ENCODE measurements around the gene PRKCZ.

PRKCZ gene

DNA sequence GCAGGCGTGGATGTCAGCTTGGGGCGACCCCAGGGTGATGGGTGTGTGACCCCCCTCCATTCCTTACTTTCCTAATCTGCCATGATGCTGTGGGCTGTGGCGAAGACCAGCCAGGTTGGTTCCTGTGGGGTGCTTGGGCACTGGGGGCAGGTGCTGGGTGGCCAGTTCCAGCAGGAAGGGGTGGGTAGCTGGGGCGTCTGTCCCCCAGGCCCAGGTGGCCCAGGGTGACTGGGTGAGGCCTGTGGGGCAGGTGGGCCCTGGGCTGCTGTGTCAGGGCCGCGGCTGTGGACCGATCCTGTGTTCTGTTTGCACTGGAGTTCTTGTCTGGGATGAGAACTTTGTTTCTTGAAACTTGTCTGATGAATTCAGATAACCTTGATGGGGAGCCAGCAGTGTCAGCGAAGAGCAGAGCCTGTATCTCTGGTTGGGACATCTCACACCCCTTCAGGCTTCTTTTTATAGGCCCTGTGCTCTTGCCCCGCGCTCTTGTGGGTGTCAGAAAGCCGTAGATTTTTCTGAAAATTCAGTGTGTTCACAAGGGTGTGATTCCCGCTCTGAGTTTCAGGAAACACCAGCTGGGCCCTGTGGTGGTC, 3.7 kb downstream of the PRKCZ start:
- no peak for DNase-seq (ENCODE audit: low spot score in 2 of 2)
- Histone ChIP-seq H3K27me3 (ENCODE audit: low read depth) (no peaks in the 10 kb centered on the region), H3K36me3 (replicated peaks) (peaks cover 19% of the 10 kb centered on the region), H3K4me1 (peaks cover 8% of the 10 kb centered on the region; the same call in 1 of the 2 replicates), H3K4me3 (no peak overlapping the region), H3K9me3 (no peaks in the 10 kb centered on the region)
- in situ Hi-C loops (cut with MboI; ENCODE audit: low sequenced_read_pairs), result no loop called here

- DNase-seq (ENCODE audit: low spot score in 2 of 2), result no peak
- Histone ChIP-seq H3K4me3 (no peak overlapping the region), H3K9me3 (no peaks in the 10 kb centered on the region), H3K36me3 (replicated peaks) (peaks cover 20% of the 10 kb centered on the region), H3K27me3 (ENCODE audit: low read depth) (no peaks in the 10 kb centered on the region), H3K4me1 (peaks cover 3% of the 10 kb centered on the region; the same call in 1 of the 2 replicates)
- in situ Hi-C loops (cut with MboI; ENCODE audit: low sequenced_read_pairs), result no loop called here
Observed at GRCh38 chr1:2054560-2054959, 4.3 kb downstream of the PRKCZ start.

DNA sequence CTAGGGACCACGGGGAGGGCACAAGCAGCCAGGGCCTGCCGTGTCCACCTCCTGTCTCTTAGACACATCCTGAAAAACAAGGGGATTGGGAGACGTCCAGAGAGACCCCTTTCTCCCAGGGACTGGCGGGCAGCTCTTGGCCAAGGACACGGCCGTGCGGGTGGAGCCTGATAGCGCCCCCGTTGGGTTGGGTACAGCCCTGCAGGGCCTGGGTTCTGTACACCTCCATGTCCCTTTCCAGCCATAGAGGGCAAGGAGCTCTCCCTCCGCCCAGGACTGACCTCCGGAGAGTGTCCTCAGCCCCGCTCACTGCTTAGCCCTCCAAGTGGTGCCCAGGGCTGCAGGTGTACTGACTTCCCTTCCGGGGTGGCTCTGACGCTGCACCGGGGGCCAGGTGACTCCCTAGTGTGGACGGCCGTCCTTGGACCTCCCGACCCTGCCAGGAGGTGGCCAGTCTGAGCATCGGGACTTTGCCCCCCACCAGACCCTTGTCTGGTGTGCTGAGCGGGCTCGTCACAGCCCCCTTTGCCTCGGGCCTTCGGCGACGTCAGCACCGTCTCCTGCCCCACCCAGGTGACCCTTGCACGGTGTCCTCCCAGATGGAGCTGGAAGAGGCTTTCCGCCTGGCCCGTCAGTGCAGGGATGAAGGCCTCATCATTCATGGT, 5.8 kb downstream of the PRKCZ start:
- H3K36me3 ChIP-seq (replicated peaks), result peaks cover 20% of the 10 kb centered on the region
- no peaks in the 10 kb centered on the region for H3K4me1 ChIP-seq
- no peaks in the 10 kb centered on the region for H3K27me3 ChIP-seq (ENCODE audit: low read depth)
- no peak overlapping the region for H3K4me3 ChIP-seq
- no peak for DNase-seq (ENCODE audit: low spot score in 2 of 2)
- in situ Hi-C loops (cut with MboI; ENCODE audit: low sequenced_read_pairs), result no loop called here
- no peaks in the 10 kb centered on the region for H3K9me3 ChIP-seq

DNA sequence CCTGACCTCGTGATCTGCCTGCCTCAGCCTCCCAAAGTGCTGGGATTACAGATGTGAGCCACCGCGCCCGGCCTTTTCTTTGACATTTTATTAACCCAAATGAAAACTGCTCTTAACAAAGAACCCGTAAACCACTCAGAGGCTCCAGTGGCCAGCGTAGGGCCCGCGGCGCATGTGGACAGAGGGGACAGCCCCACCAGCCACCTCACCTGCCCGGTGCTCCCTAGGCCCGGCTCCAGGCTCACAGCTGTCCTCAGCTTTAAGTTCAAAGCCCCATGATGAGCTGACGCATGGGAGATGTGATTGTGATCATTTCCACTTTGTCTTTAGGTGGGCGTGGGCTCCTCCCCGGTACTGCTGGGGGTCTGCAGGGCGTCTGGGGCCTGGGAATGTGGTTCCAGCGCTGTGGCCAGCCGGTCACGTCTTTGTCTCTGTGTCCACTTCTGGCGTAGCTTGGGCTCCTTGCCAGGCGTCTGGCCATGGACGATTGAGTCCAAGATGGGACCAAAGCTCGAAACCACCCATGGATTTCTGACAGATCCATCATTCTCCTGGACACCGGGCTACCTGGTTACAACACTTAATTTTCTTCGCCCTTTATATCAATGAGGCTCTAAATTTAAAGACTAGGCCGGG, 6.9 kb downstream of the PRKCZ start:
- no peaks in the 10 kb centered on the region for H3K27me3 ChIP-seq (ENCODE audit: low read depth)
- no peaks in the 10 kb centered on the region for H3K9me3 ChIP-seq
- no peak for DNase-seq (ENCODE audit: low spot score in 2 of 2)
- H3K36me3 ChIP-seq (replicated peaks), result peaks cover 20% of the 10 kb centered on the region
- no peak overlapping the region for H3K4me3 ChIP-seq
- in situ Hi-C loops (cut with MboI; ENCODE audit: low sequenced_read_pairs), result no loop called here
- H3K4me1 ChIP-seq, result no peaks in the 10 kb centered on the region

DNA sequence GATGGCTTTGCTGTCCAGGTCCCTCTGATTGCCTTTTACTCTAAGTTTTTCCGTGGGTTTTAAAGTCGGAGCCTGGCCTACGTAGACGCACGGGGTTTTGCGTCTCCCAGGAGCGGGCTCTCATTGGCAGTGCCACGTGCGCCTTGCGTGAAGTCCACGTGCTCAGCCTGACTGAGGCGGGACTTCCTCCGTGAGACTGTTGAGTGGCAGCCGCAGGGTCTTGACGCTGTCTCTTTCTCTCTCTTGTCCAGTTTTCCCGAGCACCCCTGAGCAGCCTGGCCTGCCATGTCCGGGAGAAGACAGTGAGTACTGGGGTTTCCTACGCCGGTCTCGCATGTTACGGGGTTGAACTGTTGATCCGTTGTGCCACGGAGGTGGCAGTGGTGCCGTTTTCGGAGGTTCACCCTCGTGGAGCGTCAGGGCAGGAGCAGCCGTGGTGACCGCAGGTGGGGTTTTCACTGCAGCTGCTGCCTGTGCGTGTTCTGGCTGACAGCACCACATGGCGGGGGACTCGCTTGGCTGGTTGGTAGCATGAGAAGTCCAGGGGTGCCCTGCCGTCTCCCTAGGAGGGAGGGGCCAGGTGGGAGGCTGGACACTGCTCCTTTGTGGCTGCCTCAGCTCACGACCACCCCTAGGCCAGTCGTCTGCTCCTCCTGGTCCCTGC, 9.2 kb downstream of the PRKCZ start:
- H3K36me3 ChIP-seq (replicated peaks), result peaks cover 20% of the 10 kb centered on the region
- DNase-seq (ENCODE audit: low spot score in 2 of 2), result no peak
- no peaks in the 10 kb centered on the region for H3K9me3 ChIP-seq
- no peaks in the 10 kb centered on the region for H3K27me3 ChIP-seq (ENCODE audit: low read depth)
- in situ Hi-C loops (cut with MboI; ENCODE audit: low sequenced_read_pairs), result no loop called here
- H3K4me1 ChIP-seq, result no peaks in the 10 kb centered on the region
- H3K4me3 ChIP-seq, result no peak overlapping the region

DNA sequence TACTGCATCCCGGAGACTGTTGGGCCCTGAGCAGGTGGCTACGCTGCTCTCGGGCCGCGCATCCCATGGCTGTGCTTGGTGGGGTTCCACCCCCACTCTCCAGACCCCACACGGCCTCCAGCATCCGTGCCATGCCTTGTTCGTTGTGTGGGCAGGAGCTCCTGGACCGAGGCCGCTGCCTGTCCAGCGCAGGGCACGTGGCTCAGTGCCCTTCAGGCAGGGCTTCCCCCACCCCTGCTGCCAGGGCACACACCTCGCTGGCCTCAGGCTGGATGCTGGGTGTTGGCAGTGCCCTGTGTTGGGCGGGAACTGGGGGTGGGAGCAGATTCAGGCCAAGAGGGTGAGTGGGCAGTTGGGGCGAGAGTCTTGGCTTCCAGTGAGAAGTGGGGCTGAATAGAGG, 9.9 kb downstream of the PRKCZ start:
- in situ Hi-C loops (cut with MboI; ENCODE audit: low sequenced_read_pairs), result no loop called here
- no peaks in the 10 kb centered on the region for H3K9me3 ChIP-seq
- no peaks in the 10 kb centered on the region for H3K4me1 ChIP-seq
- H3K27me3 ChIP-seq (ENCODE audit: low read depth), result no peaks in the 10 kb centered on the region
- H3K4me3 ChIP-seq, result no peak overlapping the region
- no peak for DNase-seq (ENCODE audit: low spot score in 2 of 2)
- H3K36me3 ChIP-seq (replicated peaks), result peaks cover 20% of the 10 kb centered on the region

DNA sequence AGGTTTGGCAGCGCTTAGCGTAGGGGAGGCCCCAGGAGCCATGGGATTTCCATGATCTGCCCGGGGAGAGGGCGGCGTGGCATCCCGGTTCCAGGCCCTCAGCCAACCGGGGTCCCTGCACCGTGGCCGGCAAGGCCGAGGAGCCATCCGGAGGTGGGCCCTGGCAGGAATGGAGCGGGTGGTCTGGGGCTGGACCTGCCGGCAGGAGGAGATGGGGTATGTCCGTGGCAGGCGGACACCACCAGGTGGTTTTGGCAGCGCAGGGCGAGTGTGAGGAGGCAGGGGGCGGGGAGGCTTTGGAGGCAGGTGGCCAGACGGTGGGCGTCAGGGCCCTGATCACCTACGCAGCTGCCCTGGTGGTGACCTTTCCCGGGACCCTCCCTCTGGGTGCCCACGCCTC, 10.3 kb downstream of the PRKCZ start:
- Histone ChIP-seq H3K9me3 (no peaks in the 10 kb centered on the region), H3K36me3 (replicated peaks) (peaks cover 20% of the 10 kb centered on the region), H3K4me1 (no peaks in the 10 kb centered on the region), H3K27me3 (ENCODE audit: low read depth) (no peaks in the 10 kb centered on the region), H3K4me3 (no peak overlapping the region)
- in situ Hi-C loops (cut with MboI; ENCODE audit: low sequenced_read_pairs), result no loop called here
- DNase-seq (ENCODE audit: low spot score in 2 of 2), result no peak

DNA sequence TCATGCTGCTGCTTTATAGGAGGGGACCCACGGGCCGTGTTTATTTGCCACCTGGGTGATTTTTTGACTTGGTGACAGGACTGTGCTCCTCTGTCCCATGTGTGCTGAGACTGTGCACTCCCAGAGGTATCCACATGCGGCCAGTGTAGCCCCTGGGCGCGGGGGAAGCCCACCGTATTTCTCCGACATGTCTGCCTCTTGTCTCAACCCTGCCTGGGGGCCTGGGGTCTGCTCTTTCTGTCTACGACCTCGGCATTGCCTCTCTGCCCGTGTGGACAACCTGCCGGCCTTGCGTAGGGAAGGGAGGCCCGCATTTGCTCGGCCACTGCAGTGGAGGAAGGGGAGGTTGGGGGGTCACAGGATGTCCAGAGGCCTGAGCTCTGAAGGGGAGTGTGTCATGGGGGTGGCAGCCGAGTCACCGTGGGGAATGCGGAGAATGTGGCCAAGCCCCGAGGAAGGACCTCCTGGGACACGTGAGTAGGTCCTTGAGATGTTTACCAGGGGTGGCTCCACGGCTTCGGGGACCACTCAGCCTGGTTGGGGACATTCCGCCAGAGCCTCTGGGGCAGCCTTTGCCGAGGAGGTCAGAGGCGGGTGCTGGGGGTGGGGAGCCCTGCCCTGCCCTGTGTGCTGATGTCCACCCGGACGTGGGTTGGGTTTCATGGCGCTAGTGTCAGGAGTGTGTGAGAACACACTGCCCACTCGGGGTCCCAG, 11.0 kb downstream of the PRKCZ start:
- H3K27me3 ChIP-seq (ENCODE audit: low read depth), result no peaks in the 10 kb centered on the region

GRCh38 chr1:2065699-2066098, 15.5 kb downstream of the PRKCZ start:
- Histone ChIP-seq H3K4me1 (no peaks in the 10 kb centered on the region), H3K27me3 (ENCODE audit: low read depth) (no peaks in the 10 kb centered on the region), H3K9me3 (no peaks in the 10 kb centered on the region), H3K36me3 (replicated peaks) (no peaks in the 10 kb centered on the region; the same call in 1 of the 2 replicates), H3K4me3 (no peak overlapping the region)
- no peak for DNase-seq (ENCODE audit: low spot score in 2 of 2)
- in situ Hi-C loops (cut with MboI; ENCODE audit: low sequenced_read_pairs), result no loop called here

More for the DNA sequence above, 11.0 kb downstream of the PRKCZ start:
- no peak for DNase-seq (ENCODE audit: low spot score in 2 of 2)
- in situ Hi-C loops (cut with MboI; ENCODE audit: low sequenced_read_pairs), result no loop called here
- Histone ChIP-seq H3K4me3 (no peak overlapping the region), H3K36me3 (replicated peaks) (peaks cover 16% of the 10 kb centered on the region), H3K9me3 (no peaks in the 10 kb centered on the region), H3K4me1 (no peaks in the 10 kb centered on the region)

- H3K36me3 ChIP-seq (replicated peaks), result no peaks in the 10 kb centered on the region; the same call in 1 of the 2 replicates
- H3K27me3 ChIP-seq (ENCODE audit: low read depth), result no peaks in the 10 kb centered on the region
- no peak for DNase-seq (ENCODE audit: low spot score in 2 of 2)
- H3K9me3 ChIP-seq, result no peaks in the 10 kb centered on the region
- no peak overlapping the region for H3K4me3 ChIP-seq
- in situ Hi-C loops (cut with MboI; ENCODE audit: low sequenced_read_pairs), result no loop called here
- no peaks in the 10 kb centered on the region for H3K4me1 ChIP-seq
Observed at GRCh38 chr1:2067393-2067792, 17.2 kb downstream of the PRKCZ start.

GRCh38 chr1:2067981-2068380, 17.8 kb downstream of the PRKCZ start:
- Histone ChIP-seq H3K27me3 (ENCODE audit: low read depth) (no peaks in the 10 kb centered on the region), H3K4me1 (no peaks in the 10 kb centered on the region), H3K4me3 (no peak overlapping the region), H3K9me3 (no peaks in the 10 kb centered on the region), H3K36me3 (replicated peaks) (no peaks in the 10 kb centered on the region; the same call in 1 of the 2 replicates)
- DNase-seq (ENCODE audit: low spot score in 2 of 2), result no peak
- in situ Hi-C loops (cut with MboI; ENCODE audit: low sequenced_read_pairs), result no loop called here

DNA sequence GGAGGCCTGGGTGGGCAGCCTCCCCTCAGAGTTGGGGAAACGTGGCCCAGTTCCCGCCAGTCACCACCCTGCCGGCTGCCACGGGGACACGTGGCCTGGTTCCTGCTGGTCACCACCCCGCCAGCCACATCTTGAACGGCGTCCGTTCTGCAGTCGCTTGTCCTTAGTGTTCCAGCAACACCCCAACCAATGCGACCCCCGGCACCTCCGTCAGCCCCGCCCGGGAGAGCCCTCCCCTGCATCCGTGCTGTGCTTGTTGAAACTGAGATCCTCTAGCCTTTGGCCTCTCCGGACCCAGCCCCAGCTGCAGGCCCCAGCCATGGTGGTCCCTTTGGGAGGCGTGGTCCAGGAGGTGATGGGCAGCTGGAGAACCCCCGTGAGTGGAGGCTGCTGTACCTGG, 18.7 kb downstream of the PRKCZ start:
- Histone ChIP-seq H3K36me3 (replicated peaks) (no peaks in the 10 kb centered on the region; the same call in 1 of the 2 replicates), H3K4me1 (no peaks in the 10 kb centered on the region), H3K4me3 (no peak overlapping the region), H3K9me3 (no peaks in the 10 kb centered on the region), H3K27me3 (ENCODE audit: low read depth) (no peaks in the 10 kb centered on the region)
- in situ Hi-C loops (cut with MboI; ENCODE audit: low sequenced_read_pairs), result no loop called here
- no peak for DNase-seq (ENCODE audit: low spot score in 2 of 2)

DNA sequence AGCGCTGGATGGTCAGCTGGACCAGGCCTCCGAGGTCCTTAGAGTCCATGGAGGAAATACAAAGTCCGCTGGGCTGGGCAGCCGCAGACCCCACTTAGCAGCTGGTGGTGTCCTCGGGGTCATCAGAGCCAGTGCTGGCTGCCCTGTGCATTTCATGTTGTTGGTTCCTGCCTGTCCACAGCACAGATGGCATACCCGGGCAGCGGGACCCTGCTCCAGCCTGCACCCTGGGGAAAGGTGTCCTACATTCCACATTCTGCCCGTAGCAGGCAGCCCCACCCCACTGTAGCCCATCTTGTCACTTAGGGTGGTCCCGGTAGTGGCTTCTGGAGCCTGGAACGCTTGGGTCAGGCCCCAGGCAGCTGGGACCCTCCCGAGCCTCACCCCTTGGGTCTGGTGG, 19.8 kb downstream of the PRKCZ start:
- no peak for DNase-seq (ENCODE audit: low spot score in 2 of 2)
- H3K4me3 ChIP-seq, result no peak overlapping the region
- no peaks in the 10 kb centered on the region; the same call in 1 of the 2 replicates for H3K36me3 ChIP-seq (replicated peaks)
- no peaks in the 10 kb centered on the region for H3K9me3 ChIP-seq
- no peaks in the 10 kb centered on the region for H3K27me3 ChIP-seq (ENCODE audit: low read depth)
- no peaks in the 10 kb centered on the region for H3K4me1 ChIP-seq
- in situ Hi-C loops (cut with MboI; ENCODE audit: low sequenced_read_pairs), result no loop called here

Measured in HAP-1 (cell line).